22Rv1 (cell line): Measurements from ENCODE around the gene BHLHE23.
A peak's percentile ranks its signal among the peaks of the same experiment; 100 is the strongest.

Source experiments
- H3K27ac ChIP-seq: fragments of 450-650 bp; 2 replicates; pipeline ENCODE4 v1.5.1; 2017
- ZFX ChIP-seq: fragments of 450-650 bp; IDR thresholded peaks from 2 replicates; pipeline ENCODE4 v1.6.1; 2017; ENCODE audit warnings: antibody characterized with exemption, borderline replicate concordance
- TF ChIP-seq, protein P1 (sequence below): fragments of 450-650 bp; IDR thresholded peaks from 2 replicates; pipeline ENCODE4 v1.5.1; 2017; ENCODE audit warnings: mild to moderate bottlenecking

Gene BHLHE23

DNA sequence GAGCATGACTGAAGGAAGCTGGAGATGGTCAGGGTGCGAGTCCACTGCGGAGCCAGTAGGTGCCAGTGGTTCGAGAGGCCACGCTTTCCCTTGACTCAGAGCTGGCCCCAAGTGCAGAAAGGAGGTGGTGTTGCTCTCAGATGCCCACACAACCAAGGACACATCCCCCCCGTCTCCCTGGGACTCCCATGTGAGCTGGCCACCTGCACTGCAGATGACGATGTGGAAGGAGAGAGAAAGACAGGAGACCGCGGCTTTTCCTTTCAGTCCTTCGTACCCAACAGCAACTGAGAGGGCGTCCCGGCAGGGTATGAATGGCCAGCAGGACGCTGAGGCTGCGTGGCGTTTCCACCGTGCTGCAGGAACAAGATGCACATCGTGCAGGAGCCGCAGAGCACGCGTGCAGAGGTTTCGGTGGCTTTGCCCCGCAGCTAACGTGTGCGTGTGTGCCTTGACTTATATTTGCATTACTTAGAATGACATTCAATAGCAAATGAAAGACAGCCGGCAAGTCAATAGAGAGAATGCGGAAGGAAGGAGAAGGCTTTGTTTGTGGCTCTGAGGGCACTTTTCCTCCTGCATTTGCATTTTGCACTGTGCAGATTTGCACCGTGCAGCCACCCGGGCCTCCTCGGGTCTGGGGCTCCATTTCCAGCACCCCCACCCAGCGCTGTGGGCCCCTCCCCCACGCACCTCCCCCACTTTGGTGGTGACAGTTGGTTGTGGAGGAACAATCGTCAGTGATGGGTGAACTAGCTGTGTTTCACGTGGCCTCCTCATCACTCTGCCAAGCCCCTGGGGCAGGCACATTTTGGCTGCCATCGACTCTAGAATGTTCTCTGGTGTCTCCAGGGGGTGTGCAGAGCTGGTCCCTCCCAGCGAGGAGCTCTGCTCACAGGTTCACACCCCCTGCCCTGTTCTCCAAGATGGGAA, 26.4 kb upstream of the BHLHE23 start:
- H3K27ac ChIP-seq, result no peak overlapping the region
- no peak for TF ChIP-seq ZFX
- TF ChIP-seq, protein P1, sequence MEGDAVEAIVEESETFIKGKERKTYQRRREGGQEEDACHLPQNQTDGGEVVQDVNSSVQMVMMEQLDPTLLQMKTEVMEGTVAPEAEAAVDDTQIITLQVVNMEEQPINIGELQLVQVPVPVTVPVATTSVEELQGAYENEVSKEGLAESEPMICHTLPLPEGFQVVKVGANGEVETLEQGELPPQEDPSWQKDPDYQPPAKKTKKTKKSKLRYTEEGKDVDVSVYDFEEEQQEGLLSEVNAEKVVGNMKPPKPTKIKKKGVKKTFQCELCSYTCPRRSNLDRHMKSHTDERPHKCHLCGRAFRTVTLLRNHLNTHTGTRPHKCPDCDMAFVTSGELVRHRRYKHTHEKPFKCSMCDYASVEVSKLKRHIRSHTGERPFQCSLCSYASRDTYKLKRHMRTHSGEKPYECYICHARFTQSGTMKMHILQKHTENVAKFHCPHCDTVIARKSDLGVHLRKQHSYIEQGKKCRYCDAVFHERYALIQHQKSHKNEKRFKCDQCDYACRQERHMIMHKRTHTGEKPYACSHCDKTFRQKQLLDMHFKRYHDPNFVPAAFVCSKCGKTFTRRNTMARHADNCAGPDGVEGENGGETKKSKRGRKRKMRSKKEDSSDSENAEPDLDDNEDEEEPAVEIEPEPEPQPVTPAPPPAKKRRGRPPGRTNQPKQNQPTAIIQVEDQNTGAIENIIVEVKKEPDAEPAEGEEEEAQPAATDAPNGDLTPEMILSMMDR, result no peak

DNA sequence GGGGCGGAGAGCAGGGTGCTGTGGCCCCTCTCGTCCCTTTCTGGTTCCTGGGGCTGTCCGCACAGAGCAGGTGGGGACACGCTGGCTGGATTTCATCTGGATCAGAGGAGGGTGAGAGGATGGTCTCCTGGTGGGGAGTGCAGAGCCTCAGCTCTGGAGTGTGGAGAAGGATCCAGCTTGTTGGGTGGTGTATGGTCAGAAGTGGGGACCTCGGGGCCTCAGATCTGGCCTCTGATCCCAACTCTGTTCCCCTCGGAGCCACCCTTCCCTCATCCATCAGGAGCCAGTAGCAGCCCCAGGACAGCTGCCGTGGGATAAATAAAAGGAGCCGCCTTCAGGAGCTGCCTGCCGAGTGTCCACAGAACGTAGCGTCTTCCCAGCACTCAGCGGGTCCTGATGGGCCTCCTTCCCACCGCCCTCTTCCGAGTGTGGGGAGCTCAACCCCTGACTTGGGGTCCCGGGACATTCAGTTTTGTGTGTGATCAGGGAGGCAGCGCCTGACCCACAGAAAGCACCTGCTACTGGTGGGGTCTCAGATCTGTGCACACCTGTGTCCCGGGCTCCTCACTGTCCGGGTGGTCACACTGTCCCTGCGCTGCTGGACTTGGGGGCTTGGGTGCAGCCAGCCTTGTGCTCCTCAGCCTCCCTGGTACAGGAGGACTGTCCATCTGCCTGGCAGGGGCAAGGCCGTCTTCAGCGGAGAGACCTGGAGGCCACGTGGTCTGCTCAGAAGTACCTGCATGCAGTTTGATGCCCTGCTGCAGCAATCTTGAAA, 25.4 kb upstream of the BHLHE23 start:
- H3K27ac ChIP-seq, result no peak overlapping the region

GRCh38 chr20:63031251-63032014, 24.7 kb upstream of the BHLHE23 start:
- H3K27ac ChIP-seq, result no peak overlapping the region
- TF ChIP-seq ZFX, result no peak
- TF ChIP-seq, protein P1, result no peak

More for the DNA sequence above, 25.4 kb upstream of the BHLHE23 start:
- no peak for TF ChIP-seq ZFX
- TF ChIP-seq, protein P1, result no peak

GRCh38 chr20:63029358-63030121, 22.8 kb upstream of the BHLHE23 start:
- TF ChIP-seq ZFX, result no peak
- TF ChIP-seq, protein P1, result no peak

GRCh38 chr20:63028461-63028921, 21.7 kb upstream of the BHLHE23 start:
- H3K27ac ChIP-seq, result no peak overlapping the region
- TF ChIP-seq ZFX, result no peak
- TF ChIP-seq, protein P1, result peak; percentile 4; the same call in 1 of the 2 replicates

More at GRCh38 chr20:63029358-63030121, 22.8 kb upstream of the BHLHE23 start:
- H3K27ac ChIP-seq, result no peak overlapping the region

DNA sequence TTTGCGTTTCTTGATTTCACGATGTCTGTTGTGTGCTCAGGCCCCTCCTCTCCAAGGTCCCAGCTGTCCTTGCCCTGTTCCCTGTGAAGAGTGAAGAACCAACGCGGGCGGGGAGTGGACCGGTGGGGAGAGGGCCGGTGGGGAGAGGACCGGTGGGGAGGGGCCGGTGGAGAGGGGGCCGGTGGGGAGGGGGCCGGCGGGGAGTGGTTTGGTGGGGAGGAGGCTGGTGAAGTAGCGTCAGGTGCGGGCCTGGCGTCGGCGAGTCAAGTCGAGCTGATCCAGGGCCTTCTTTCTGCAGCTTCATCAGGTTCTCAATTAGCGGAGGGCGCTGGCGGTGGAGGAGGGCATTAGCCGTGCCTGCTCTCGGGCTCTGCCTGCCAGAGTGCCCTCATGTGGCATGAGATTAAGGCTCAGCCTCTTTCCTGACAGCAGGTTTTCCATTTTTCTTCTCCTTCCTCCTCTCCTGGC, 21.2 kb upstream of the BHLHE23 start:
- H3K27ac ChIP-seq, result no peak overlapping the region
- TF ChIP-seq, protein P1, result peak; percentile 18; the same call in 1 of the 2 replicates
- no peak for TF ChIP-seq ZFX
